ENCODE data around the gene JTB. TPM values are rescaled to one million over a fixed set of nuclear protein-coding genes. Genes with fewer than 3 reads are reported as not detected.

JTB gene
- total RNA-seq, 1 donor from 2014 or later, result 72.1 TPM

DNA sequence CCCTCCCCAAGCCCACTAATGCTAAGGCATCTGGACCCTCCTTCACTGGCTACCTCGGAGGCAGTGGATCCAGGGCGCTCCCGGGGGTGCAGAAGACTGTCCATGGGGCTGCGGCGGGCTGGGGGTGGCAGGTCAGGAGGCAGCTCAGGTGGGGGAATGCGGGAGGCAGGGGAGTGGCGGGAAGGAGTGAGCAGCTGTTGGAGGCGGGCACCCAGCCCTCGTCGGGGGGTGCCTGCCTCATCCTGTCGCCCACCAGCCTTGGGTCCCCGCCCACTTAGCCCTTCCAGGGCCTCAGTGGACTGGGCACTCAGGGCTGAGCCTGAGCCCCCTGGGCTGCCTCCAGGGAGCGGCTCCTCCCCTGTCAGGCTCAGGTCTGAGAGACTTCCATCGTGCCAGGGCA, 44.0 kb downstream of the JTB start:
- Mint-ChIP-seq H3K27ac (no peak overlapping the region), H3K36me3 (peaks cover 26% of the 10 kb centered on the region), H3K4me3 (no peak overlapping the region), H3K4me1 (no peaks in the 10 kb centered on the region), H3K9me3 (no peaks in the 10 kb centered on the region), H3K27me3 (ENCODE audit: low read depth) (no peaks in the 10 kb centered on the region)
- TF ChIP-seq CTCF (IDR thresholded peaks at IDR 0.05; ENCODE audit: unreplicated experiment), result no peak
- DNase-seq (ENCODE audit: low spot score in 2 of 2, unreplicated experiment in 2 of 2), result no peak

GRCh38 chr1:153932156-153933131, 45.0 kb downstream of the JTB start:
- no peaks in the 10 kb centered on the region for H3K9me3 Mint-ChIP-seq
- no peak for DNase-seq (ENCODE audit: low spot score in 2 of 2, unreplicated experiment in 2 of 2)
- no peak for TF ChIP-seq CTCF (IDR thresholded peaks at IDR 0.05; ENCODE audit: unreplicated experiment)
- no peak overlapping the region for H3K4me3 Mint-ChIP-seq
- H3K27me3 Mint-ChIP-seq (ENCODE audit: low read depth), result no peaks in the 10 kb centered on the region
- no peaks in the 10 kb centered on the region for H3K4me1 Mint-ChIP-seq
- no peak overlapping the region for H3K27ac Mint-ChIP-seq
- peaks cover 22% of the 10 kb centered on the region for H3K36me3 Mint-ChIP-seq

DNA sequence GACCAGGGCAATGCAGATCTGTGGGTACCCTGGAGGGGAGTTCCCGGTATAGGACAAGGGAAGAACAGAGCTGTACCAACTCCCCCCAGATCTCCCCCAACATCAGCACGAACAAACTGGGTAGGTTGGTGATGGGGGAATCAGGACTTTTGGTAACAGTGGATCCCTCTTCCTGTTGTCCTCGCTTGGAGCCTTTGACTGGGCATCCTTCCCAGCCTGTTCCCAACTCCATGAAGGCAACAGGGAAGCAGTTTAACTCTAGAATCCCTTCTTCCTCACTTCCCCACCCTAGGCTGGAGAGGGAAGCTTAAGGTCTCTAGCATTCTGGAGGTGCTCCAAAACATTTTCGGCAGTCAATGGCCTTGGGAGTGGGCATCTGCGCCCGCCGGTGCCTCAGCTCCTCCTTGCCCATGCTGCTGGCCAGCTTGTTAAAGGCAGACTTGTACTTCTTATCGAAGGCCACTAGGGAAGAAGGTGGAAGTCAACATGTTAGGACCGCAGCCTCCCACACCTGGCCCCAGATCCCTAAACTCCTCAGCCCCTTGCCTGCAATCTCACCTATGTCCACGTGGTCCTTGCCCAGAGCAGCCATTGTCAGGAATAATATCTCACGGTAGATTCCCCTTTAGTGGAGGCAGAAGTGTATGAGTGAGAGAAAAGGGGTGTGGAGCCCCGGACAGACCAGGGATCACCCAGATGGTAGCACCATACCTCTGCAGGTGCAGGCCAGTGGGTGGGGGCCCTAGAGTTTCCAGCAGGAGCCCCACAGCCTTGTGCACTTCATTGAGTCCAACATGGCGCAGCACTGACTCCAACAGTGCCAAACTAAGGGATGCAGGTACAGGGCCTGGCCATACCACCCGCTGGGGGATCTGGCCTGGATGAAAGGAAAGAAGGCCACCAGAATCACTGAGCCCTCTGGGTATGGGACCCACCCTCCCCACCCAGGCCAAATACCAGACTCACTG, 47.2 kb downstream of the JTB start:
- Mint-ChIP-seq H3K9me3 (no peaks in the 10 kb centered on the region), H3K27me3 (ENCODE audit: low read depth) (no peaks in the 10 kb centered on the region), H3K36me3 (peaks cover 14% of the 10 kb centered on the region), H3K4me1 (no peaks in the 10 kb centered on the region), H3K4me3 (no peak overlapping the region), H3K27ac (no peak overlapping the region)
- TF ChIP-seq CTCF (IDR thresholded peaks at IDR 0.05; ENCODE audit: unreplicated experiment), result no peak
- no peak for DNase-seq (ENCODE audit: low spot score in 2 of 2, unreplicated experiment in 2 of 2)

DNA sequence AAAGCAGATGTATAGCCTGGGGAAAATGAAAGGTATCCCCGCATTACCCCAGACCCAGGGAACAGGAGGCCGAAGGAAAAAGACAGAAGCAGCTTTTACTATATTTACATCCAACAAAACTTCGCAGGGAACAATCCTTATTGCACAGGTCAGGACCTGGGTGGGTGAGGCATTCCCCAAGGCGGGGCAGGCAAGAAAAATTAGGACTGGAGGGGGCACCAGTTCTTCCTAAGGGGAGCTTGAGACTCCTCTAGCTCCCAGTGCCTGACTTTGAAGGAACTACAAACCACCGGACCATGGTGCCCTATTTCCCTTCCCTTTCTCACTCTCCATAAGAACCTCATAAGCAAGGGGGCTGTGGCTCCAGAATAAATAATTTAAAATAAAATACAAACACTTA, 48.0 kb downstream of the JTB start:
- no peaks in the 10 kb centered on the region for H3K27me3 Mint-ChIP-seq (ENCODE audit: low read depth)
- no peak overlapping the region for H3K4me3 Mint-ChIP-seq
- no peak for DNase-seq (ENCODE audit: low spot score in 2 of 2, unreplicated experiment in 2 of 2)
- H3K4me1 Mint-ChIP-seq, result no peaks in the 10 kb centered on the region
- TF ChIP-seq CTCF (IDR thresholded peaks at IDR 0.05; ENCODE audit: unreplicated experiment), result no peak
- H3K9me3 Mint-ChIP-seq, result no peaks in the 10 kb centered on the region
- peaks cover 7% of the 10 kb centered on the region for H3K36me3 Mint-ChIP-seq
- no peak overlapping the region for H3K27ac Mint-ChIP-seq

GRCh38 chr1:153928791-153929341, 48.6 kb downstream of the JTB start:
- peaks cover 6% of the 10 kb centered on the region for H3K36me3 Mint-ChIP-seq
- H3K4me1 Mint-ChIP-seq, result peaks cover under 1% of the 10 kb centered on the region
- no peak for DNase-seq (ENCODE audit: low spot score in 2 of 2, unreplicated experiment in 2 of 2)
- TF ChIP-seq CTCF (IDR thresholded peaks at IDR 0.05; ENCODE audit: unreplicated experiment), result no peak
- no peaks in the 10 kb centered on the region for H3K9me3 Mint-ChIP-seq
- H3K27ac Mint-ChIP-seq, result no peak overlapping the region
- H3K27me3 Mint-ChIP-seq (ENCODE audit: low read depth), result no peaks in the 10 kb centered on the region
- no peak overlapping the region for H3K4me3 Mint-ChIP-seq

All from mesothelial cell of epicardium (in vitro differentiated cells).